ENCODE measurements around the gene PBX2. TPM values are rescaled to one million over a fixed set of nuclear protein-coding genes. Genes with fewer than 3 reads are reported as not detected.
A peak's percentile ranks its signal among the peaks of the same experiment; 100 is the strongest.

Gene PBX2
- total and polyA plus RNA-seq, 10 of the 15 experiments (the other 5 are each of a cell fraction or from before 2014, with no cell fraction given) = 0.84 to 66.5 (median 20.6) TPM

- TF ChIP-seq PRDM15 (CRISPR knock-in tag; IDR thresholded peaks at IDR 0.05) = no peak
- no peak for TF ChIP-seq ZNF592 (IDR thresholded peaks at IDR 0.05)
- TF ChIP-seq NFXL1 (IDR thresholded peaks at IDR 0.05; ENCODE audit: borderline replicate concordance) = no peak
- TF ChIP-seq GABPA (IDR thresholded peaks at IDR 0.05; ENCODE audit: low read depth) = peak; percentile 92
- no peak for TF ChIP-seq KAT2A (conservative IDR thresholded peaks at IDR 0.05; ENCODE audit: control insufficient read depth, low read depth, low read length)
- TF ChIP-seq FOS (IDR thresholded peaks at IDR 0.05; ENCODE audit: borderline replicate concordance, extremely low read depth, insufficient read length) = no peak
- no peak for TF ChIP-seq KLF5 (IDR thresholded peaks at IDR 0.05; ENCODE audit: partially characterized antibody)
- TF ChIP-seq MAX (IDR thresholded peaks at IDR 0.05; ENCODE audit: low read depth, low read length) = no peak
- TF ChIP-seq ZNF207 (IDR thresholded peaks at IDR 0.05; ENCODE audit: borderline replicate concordance) = no peak
- TF ChIP-seq HDAC6 (IDR thresholded peaks at IDR 0.05; ENCODE audit: unreplicated experiment) = no peak
- TF ChIP-seq NFIC (IDR thresholded peaks at IDR 0.05; ENCODE audit: low read depth, low read length) = no peak
- TF ChIP-seq E2F4 (IDR thresholded peaks at IDR 0.05; ENCODE audit: low read depth, low read length) = no peak
- no peak for TF ChIP-seq RBBP5 (conservative IDR thresholded peaks at IDR 0.05)
- no peak for TF ChIP-seq ESRRA (IDR thresholded peaks at IDR 0.05; ENCODE audit: low read length)
- TF ChIP-seq EGR1 (IDR thresholded peaks at IDR 0.05; ENCODE audit: borderline replicate concordance in 1 of 2, low read depth in 2 of 2, low read length in 2 of 2) = no peak
- 0 out of 2 replicates have a peak, but pooled peaks have one; percentile 36 for TF ChIP-seq TAF1 (IDR thresholded peaks at IDR 0.05; ENCODE audit: borderline replicate concordance, low read depth, low read length)
- TF ChIP-seq SMAD5 (IDR thresholded peaks at IDR 0.05; ENCODE audit: low read depth) = no peak; the same call in 1 of the 2 replicates
- TF ChIP-seq HSF1 (IDR thresholded peaks at IDR 0.05; ENCODE audit: low read depth, low read length) = no peak
- no peak for TF ChIP-seq SMARCA5 (IDR thresholded peaks at IDR 0.05)
Measured at GRCh38 chr6:32175711-32176475, 14.1 kb downstream of the PBX2 start, which contains the start of gene AGPAT1 (continued).
